Measurements from ENCODE around the gene ATXN7L1.

DNA sequence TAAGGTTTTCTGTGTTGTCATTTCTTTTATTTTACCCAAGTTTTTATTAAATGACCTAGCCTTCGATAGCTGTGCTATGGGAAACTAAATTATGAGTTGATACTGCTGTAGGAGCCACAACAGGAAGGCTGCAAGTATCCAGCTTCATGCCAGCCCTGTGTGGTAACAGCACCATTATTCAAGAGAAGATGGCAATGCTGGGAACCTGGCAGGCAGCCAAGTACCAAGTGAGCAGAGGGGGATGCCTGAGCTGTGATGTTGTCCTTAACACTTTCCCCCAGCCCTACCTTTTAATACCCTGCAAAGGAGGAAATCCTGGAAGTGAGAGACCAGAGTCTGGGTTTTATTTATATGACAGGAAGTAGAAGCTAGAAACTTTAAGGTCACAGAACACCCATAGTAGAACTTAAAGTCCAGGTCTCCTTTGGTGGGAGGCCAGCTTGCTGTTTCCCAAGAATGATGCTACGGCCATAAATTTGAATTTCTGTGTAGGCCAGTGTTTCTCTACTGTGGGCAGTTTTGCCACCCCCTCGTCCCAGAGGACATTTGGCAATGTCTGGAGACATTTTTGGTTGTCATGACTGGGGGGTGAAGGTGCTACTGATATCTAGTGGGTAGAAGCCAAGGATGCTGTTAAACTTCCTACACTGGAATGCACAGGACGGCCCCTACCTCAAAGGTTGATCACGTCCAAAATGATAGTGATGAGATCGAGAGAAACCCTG, 9.2 kb upstream of the ATXN7L1 start:
- TF ChIP-seq POLR2A (IDR thresholded peaks at IDR 0.05; ENCODE audit: low read depth, low read length) = no peak
- no peak for TF ChIP-seq POLR2AphosphoS5 (IDR thresholded peaks at IDR 0.05; ENCODE audit: low read depth, low read length)
